ENCODE data around the gene GON4L. TPM values are rescaled to one million over a fixed set of nuclear protein-coding genes. Genes with fewer than 3 reads are reported as not detected.

GON4L gene
- total RNA-seq, 5 donors from 2014 or later (not counting 1 experiment from before 2014, with no cell fraction given), result 101 to 113 (median 105) TPM

DNA sequence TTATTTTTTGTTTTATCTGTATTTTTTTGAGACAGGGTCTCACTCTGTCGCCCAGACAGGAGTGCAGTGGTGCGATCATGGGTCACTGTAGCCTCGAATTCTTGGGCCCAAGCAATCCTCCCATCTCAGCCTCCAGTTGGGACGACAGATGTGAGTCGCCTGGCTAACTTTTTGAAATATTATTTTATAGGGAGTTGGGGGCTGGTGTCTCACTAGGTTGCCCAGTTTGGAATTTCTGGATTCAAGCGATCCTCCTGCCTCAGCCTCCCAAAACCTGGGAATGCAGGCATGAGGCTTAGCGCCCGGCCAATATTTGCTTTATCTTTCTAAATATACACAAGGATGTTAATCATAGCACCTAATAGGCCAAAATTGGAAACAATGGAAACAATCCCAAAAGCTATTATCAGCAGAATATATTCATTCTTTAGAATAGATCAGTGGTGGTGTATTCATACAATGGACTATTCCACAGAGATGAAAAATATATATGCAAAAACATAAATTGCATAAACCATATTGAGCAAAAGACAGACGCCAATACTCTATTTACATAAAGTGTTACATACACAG lies 112.2 kb downstream of the GON4L start:
- H3K36me3 Mint-ChIP-seq, result peaks cover 8% of the 10 kb centered on the region
- ChIA-PET CTCF (no interaction called here), POLR2A (interaction anchor here in 1 of 2 donors (0.6 to 0.7 kb wide), 3 partner anchors 413 to 1618 kb away, joined by 3 to 5 read pairs (median 5); no protein-coding TSS in a partner anchor)
- H3K27me3 Mint-ChIP-seq, result no peaks in the 10 kb centered on the region
- ATAC-seq (replicated peaks in 1 of 4), result no peak
- Histone ChIP-seq H3K27me3 (replicated peaks in 1 of 2; ENCODE audit: control insufficient read depth in 2 of 2, extremely low read depth in 1 of 2, insufficient read depth in 2 of 2, low read length in 1 of 2) (no peaks in the 10 kb centered on the region), H3K9me3 (no peaks in the 10 kb centered on the region), H3K4me1 (ENCODE audit: control insufficient read depth in 1 of 2, extremely low read depth in 1 of 2, insufficient read depth in 2 of 2, low read length in 2 of 2) (peaks cover 5% of the 10 kb centered on the region in 2 experiments), H3K36me3 (ENCODE audit: control insufficient read depth in 2 of 2, extremely low read depth in 1 of 2, insufficient read depth in 1 of 2, low read length in 1 of 2) (peaks cover 0 to 5% of the 10 kb centered on the region in 2 donors), H3K27ac (ENCODE audit: low read length) (peak overlapping the region; percentile 65), H3K4me3 (ENCODE audit: control insufficient read depth in 1 of 2, extremely low read depth in 1 of 2, low read length in 1 of 2) (peak overlapping the region; percentile 70 to 85)
- no peaks in the 10 kb centered on the region for H3K9me3 Mint-ChIP-seq
- H3K27ac Mint-ChIP-seq, result peak overlapping the region; percentile 92 to 96
- H3K4me1 Mint-ChIP-seq, result peaks cover 6 to 7% (median 7%) of the 10 kb centered on the region in 3 donors
- WGBS (ENCODE audit: insufficient coverage), result no CpG with 5 or more reads among the region's 9 CpGs
- peak overlapping the region; percentile 87 to 95 (median 90) for H3K4me3 Mint-ChIP-seq
- DNase-seq, result no peak

DNA sequence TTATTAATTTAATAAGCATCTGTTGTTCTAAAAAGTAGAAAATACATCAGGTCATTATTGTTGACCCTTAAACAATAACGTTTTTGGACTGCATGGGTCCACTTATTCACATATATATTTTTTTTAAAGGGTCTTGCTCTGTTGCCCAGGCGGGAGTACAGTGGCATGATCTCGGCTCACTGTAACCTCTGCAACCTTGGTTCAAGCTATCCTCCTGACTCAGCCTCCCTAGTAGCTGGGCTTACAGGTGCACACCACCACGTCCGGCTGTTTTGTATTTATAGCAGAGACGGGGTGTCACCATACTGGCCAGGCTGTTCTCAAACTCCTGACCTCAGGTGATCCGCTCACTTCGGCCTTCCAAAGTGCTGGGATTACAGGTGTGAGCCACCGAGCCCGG lies 115.1 kb downstream of the GON4L start:
- Histone ChIP-seq H3K4me3 (ENCODE audit: control insufficient read depth in 1 of 2, extremely low read depth in 1 of 2, low read length in 1 of 2) (no peak overlapping the region), H3K4me1 (ENCODE audit: control insufficient read depth in 1 of 2, extremely low read depth in 1 of 2, insufficient read depth in 2 of 2, low read length in 2 of 2) (peaks cover 5% of the 10 kb centered on the region in 2 experiments), H3K9me3 (no peaks in the 10 kb centered on the region), H3K36me3 (ENCODE audit: control insufficient read depth in 2 of 2, extremely low read depth in 1 of 2, insufficient read depth in 1 of 2, low read length in 1 of 2) (peaks cover 3 to 17% of the 10 kb centered on the region in 2 donors), H3K27ac (ENCODE audit: low read length) (no peak overlapping the region), H3K27me3 (replicated peaks in 1 of 2; ENCODE audit: control insufficient read depth in 2 of 2, extremely low read depth in 1 of 2, insufficient read depth in 2 of 2, low read length in 1 of 2) (no peaks in the 10 kb centered on the region)
- Mint-ChIP-seq H3K9me3 (no peaks in the 10 kb centered on the region), H3K4me3 (no peak overlapping the region), H3K4me1 (peaks cover 0 to 7% (median 7%) of the 10 kb centered on the region in 3 donors), H3K27ac (no peak overlapping the region), H3K27me3 (no peaks in the 10 kb centered on the region), H3K36me3 (peaks cover 8% of the 10 kb centered on the region)
- CTCF ChIA-PET, result interaction anchor here in 1 of 2 donors (0.8 kb wide), 1 partner anchor 687 kb away, joined by 3 read pairs; no protein-coding TSS in a partner anchor
- 93% methylated on average over 7 of the region's 10 CpGs for WGBS (ENCODE audit: insufficient coverage)
- ATAC-seq (replicated peaks in 1 of 4) (no peak), DNase-seq (no peak)
- POLR2A ChIA-PET, result interaction anchor here in 1 of 2 donors (0.6 kb wide), 1 partner anchor 197 kb away, joined by 3 read pairs; no protein-coding TSS in a partner anchor

DNA sequence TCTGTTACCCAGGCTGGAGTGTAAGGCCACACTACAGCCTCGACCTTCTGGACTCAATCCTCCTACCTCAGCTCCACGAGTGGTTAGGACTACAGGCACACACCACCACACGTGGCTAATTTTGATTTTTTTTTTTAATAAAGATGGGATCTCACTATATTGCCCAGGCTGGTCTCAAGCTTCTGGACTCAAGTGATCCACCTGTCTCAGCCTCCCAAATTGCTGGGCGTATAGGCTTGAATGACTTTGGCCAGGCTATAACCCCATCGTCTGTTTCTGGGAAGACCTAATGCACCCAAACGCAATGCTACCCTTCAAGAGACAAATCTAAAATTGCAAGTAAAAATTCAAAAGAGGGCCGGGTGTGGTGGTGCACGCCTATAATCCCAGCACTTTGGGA lies 116.0 kb downstream of the GON4L start:
- H3K36me3 Mint-ChIP-seq, result peaks cover 16% of the 10 kb centered on the region
- peaks cover 0 to 7% (median 7%) of the 10 kb centered on the region in 3 donors for H3K4me1 Mint-ChIP-seq
- no peak overlapping the region for H3K27ac ChIP-seq (ENCODE audit: low read length)
- no peaks in the 10 kb centered on the region for H3K27me3 ChIP-seq (replicated peaks in 1 of 2; ENCODE audit: control insufficient read depth in 2 of 2, extremely low read depth in 1 of 2, insufficient read depth in 2 of 2, low read length in 1 of 2)
- POLR2A ChIA-PET, result interaction anchor here in 1 of 2 donors (0.6 kb wide), 1 partner anchor 13 kb away, joined by 6 read pairs; no protein-coding TSS in a partner anchor
- WGBS (ENCODE audit: insufficient coverage), result 97% methylated on average over 5 of the region's 8 CpGs
- peaks cover 3 to 25% of the 10 kb centered on the region in 2 donors for H3K36me3 ChIP-seq (ENCODE audit: control insufficient read depth in 2 of 2, extremely low read depth in 1 of 2, insufficient read depth in 1 of 2, low read length in 1 of 2)
- H3K9me3 ChIP-seq, result no peaks in the 10 kb centered on the region
- no peaks in the 10 kb centered on the region for H3K27me3 Mint-ChIP-seq
- ATAC-seq (replicated peaks in 1 of 4), result no peak
- H3K27ac Mint-ChIP-seq, result no peak overlapping the region
- H3K4me1 ChIP-seq (ENCODE audit: control insufficient read depth in 1 of 2, extremely low read depth in 1 of 2, insufficient read depth in 2 of 2, low read length in 2 of 2), result peaks cover 5% of the 10 kb centered on the region in 2 experiments
- DNase-seq, result no peak
- no peak overlapping the region for H3K4me3 ChIP-seq (ENCODE audit: control insufficient read depth in 1 of 2, extremely low read depth in 1 of 2, low read length in 1 of 2)
- H3K4me3 Mint-ChIP-seq, result no peak overlapping the region
- CTCF ChIA-PET, result no interaction called here
- H3K9me3 Mint-ChIP-seq, result no peaks in the 10 kb centered on the region

DNA sequence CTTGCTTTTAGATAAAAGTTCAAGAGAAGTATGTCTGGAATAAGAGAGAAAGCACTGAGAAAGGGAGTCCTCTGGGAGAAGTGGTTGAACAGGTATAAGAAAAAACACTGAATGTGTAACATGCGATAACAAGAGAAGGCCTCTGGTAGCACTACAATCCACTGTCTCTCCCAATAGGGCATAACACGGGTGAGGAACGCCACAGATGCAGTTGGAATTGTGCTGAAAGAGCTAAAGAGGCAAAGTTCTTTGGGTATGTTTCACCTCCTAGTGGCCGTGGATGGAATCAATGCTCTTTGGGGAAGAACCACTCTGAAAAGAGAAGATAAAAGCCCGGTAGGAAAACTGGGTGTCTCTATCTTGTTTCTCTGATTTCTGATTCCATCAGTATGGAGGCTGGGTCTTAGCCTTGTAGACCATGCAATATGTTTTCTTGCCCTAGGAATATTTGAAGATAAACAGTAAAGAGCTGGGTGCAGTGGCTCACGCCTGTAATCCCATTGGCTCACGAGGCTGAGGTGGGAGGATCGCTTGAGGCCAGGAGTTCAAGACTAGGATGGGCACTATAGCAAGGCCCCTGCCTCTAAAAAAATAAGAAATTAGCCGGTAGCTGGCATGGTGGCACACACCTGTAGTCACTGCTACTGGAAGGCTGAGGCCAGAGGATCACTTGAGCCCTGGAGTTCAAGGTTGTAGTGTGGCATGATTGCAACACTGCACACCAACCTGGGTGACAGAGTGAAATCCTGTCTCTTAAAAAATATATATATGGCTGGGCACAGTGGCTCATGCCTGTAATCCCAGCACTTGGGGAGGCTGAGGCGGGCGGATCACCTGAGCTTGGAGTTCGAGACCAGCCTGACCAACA lies 127.7 kb downstream of the GON4L start:
- no peaks in the 10 kb centered on the region for H3K9me3 Mint-ChIP-seq
- H3K4me1 ChIP-seq (ENCODE audit: control insufficient read depth in 1 of 2, extremely low read depth in 1 of 2, insufficient read depth in 2 of 2, low read length in 2 of 2), result no peaks in the 10 kb centered on the region
- ChIA-PET CTCF (no interaction called here), POLR2A (interaction anchor here in 1 of 2 donors (0.6 kb wide), 1 partner anchor 505 kb away, joined by 7 read pairs; no protein-coding TSS in a partner anchor)
- no peaks in the 10 kb centered on the region for H3K27me3 Mint-ChIP-seq
- H3K4me3 Mint-ChIP-seq, result no peak overlapping the region
- H3K4me1 Mint-ChIP-seq, result no peaks in the 10 kb centered on the region
- H3K36me3 ChIP-seq (ENCODE audit: control insufficient read depth in 2 of 2, extremely low read depth in 1 of 2, insufficient read depth in 1 of 2, low read length in 1 of 2), result peaks cover 8 to 54% of the 10 kb centered on the region in 2 donors
- H3K36me3 Mint-ChIP-seq, result peaks cover 17% of the 10 kb centered on the region
- H3K27ac ChIP-seq (ENCODE audit: low read length), result no peak overlapping the region
- ATAC-seq (replicated peaks in 1 of 4) (peak in 1 of 4 experiments; percentile 51), DNase-seq (peak in 25 of 35 experiments; percentile 2 to 58 (median 23))
- WGBS (ENCODE audit: insufficient coverage), result 65% methylated on average over 3 of the region's 12 CpGs
- H3K27me3 ChIP-seq (replicated peaks in 1 of 2; ENCODE audit: control insufficient read depth in 2 of 2, extremely low read depth in 1 of 2, insufficient read depth in 2 of 2, low read length in 1 of 2), result no peaks in the 10 kb centered on the region
- H3K4me3 ChIP-seq (ENCODE audit: control insufficient read depth in 1 of 2, extremely low read depth in 1 of 2, low read length in 1 of 2), result no peak overlapping the region
- peak overlapping the region in 1 of 2 donors; percentile 39 for H3K27ac Mint-ChIP-seq
- H3K9me3 ChIP-seq, result no peaks in the 10 kb centered on the region

DNA sequence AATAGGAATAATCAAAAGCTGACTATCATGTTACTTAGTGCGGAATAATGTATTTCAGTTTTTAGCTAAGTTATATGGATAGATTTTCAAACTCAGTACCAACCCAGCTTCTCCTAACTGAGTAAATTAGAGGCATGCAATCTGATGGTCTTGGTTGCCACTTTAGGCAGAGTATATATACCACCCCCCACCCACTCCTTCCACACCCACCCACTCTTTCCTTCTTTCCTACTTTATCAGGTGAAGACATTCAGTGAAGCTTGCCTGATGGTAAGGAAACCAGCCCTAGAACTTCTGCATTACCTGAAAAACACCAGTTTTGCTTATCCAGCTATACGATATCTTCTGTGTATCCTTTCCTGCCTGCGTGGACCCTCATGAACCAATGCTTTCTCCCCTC lies 131.9 kb downstream of the GON4L start:
- Mint-ChIP-seq H3K27ac (no peak overlapping the region), H3K4me3 (no peak overlapping the region), H3K4me1 (peaks cover 0 to 2% (median 0%) of the 10 kb centered on the region in 3 donors), H3K9me3 (no peaks in the 10 kb centered on the region), H3K27me3 (no peaks in the 10 kb centered on the region), H3K36me3 (peaks cover 22% of the 10 kb centered on the region)
- POLR2A ChIA-PET, result interaction anchor here (0.6 kb wide), 2 partner anchors 171 to 575 kb away, joined by 3 read pairs; no protein-coding TSS in a partner anchor
- ATAC-seq (replicated peaks in 1 of 4) (no peak), DNase-seq (no peak)
- Histone ChIP-seq H3K9me3 (no peaks in the 10 kb centered on the region), H3K4me1 (ENCODE audit: control insufficient read depth in 1 of 2, extremely low read depth in 1 of 2, insufficient read depth in 2 of 2, low read length in 2 of 2) (no peaks in the 10 kb centered on the region), H3K36me3 (ENCODE audit: control insufficient read depth in 2 of 2, extremely low read depth in 1 of 2, insufficient read depth in 1 of 2, low read length in 1 of 2) (peaks cover 2 to 36% of the 10 kb centered on the region in 2 donors), H3K27ac (ENCODE audit: low read length) (no peak overlapping the region), H3K4me3 (ENCODE audit: control insufficient read depth in 1 of 2, extremely low read depth in 1 of 2, low read length in 1 of 2) (no peak overlapping the region), H3K27me3 (replicated peaks in 1 of 2; ENCODE audit: control insufficient read depth in 2 of 2, extremely low read depth in 1 of 2, insufficient read depth in 2 of 2, low read length in 1 of 2) (no peaks in the 10 kb centered on the region)
- WGBS (ENCODE audit: insufficient coverage), result 100% methylated on average over 1 of the region's 3 CpGs
- CTCF ChIA-PET, result interaction anchor here in 1 of 2 donors (0.5 kb wide), 1 partner anchor 81 kb away, joined by 4 read pairs; no protein-coding TSS in a partner anchor

DNA sequence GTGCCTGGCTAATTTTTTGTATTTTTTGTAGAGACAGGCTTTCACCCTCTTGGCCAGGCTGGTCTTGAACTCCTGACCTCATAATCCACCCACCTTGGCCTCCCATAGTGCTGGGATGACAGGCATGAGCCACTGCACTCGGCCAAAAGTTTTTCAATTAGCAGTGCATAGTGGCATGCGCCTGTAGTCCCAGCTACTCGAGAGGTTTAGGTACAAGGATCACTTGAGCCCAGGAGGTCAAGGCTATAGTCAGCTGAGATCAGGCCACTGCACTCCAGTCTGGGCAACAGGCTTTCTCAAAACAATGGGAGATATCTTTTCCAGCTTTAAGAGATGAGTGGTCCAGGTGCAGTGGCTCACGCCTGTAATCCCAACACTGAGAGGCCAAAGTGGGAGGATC lies 137.3 kb downstream of the GON4L start:
- Histone ChIP-seq H3K4me1 (ENCODE audit: control insufficient read depth in 1 of 2, extremely low read depth in 1 of 2, insufficient read depth in 2 of 2, low read length in 2 of 2) (no peaks in the 10 kb centered on the region), H3K4me3 (ENCODE audit: control insufficient read depth in 1 of 2, extremely low read depth in 1 of 2, low read length in 1 of 2) (no peak overlapping the region), H3K9me3 (no peaks in the 10 kb centered on the region), H3K36me3 (ENCODE audit: control insufficient read depth in 2 of 2, extremely low read depth in 1 of 2, insufficient read depth in 1 of 2, low read length in 1 of 2) (peaks cover 0 to 14% of the 10 kb centered on the region in 2 donors), H3K27me3 (replicated peaks in 1 of 2; ENCODE audit: control insufficient read depth in 2 of 2, extremely low read depth in 1 of 2, insufficient read depth in 2 of 2, low read length in 1 of 2) (no peaks in the 10 kb centered on the region), H3K27ac (ENCODE audit: low read length) (no peak overlapping the region)
- Mint-ChIP-seq H3K36me3 (peaks cover 16% of the 10 kb centered on the region), H3K9me3 (no peaks in the 10 kb centered on the region), H3K4me3 (no peak overlapping the region), H3K27me3 (no peaks in the 10 kb centered on the region), H3K4me1 (peaks cover 0 to 15% (median 10%) of the 10 kb centered on the region in 3 donors), H3K27ac (no peak overlapping the region)
- ChIA-PET POLR2A (no interaction called here), CTCF (no interaction called here)
- WGBS (ENCODE audit: insufficient coverage), result 93% methylated on average over 4 of the region's 4 CpGs
- ATAC-seq (replicated peaks in 1 of 4) (no peak), DNase-seq (no peak)
